HepG2 (cell line): ENCODE results near the gene GJD3. TPM values are rescaled to one million over a fixed set of nuclear protein-coding genes. Genes with fewer than 3 reads are reported as not detected.

ENCODE experiments used
- CBFB ChIP-seq: sonication (generic); formaldehyde crosslinking; IDR thresholded peaks from 2 replicates; pipeline ENCODE4 v1.4.0; 2020; ENCODE audit warnings: missing genetic modification reagents
- CSRNP2 ChIP-seq: sonication (generic); formaldehyde crosslinking; conservative IDR thresholded peaks from 2 replicates; pipeline ENCODE4 v1.8.0; 2022; ENCODE audit warnings: low read depth, missing genetic modification reagents
- HMGXB4 ChIP-seq, 2 experiments: sonication (generic) in 1 of 2; formaldehyde crosslinking in 1 of 2; IDR thresholded peaks; 2 replicates each; pipeline versions ENCODE4 v1.4.0 to v1.6.1; 2018 to 2020; ENCODE audit warnings: missing genetic modification reagents in 2 of 2, borderline replicate concordance in 1 of 2, low read depth in 1 of 2, mild to moderate bottlenecking in 1 of 2, missing biosample characterization in 1 of 2
- IKZF4 ChIP-seq: sonication (generic); formaldehyde crosslinking; IDR thresholded peaks from 2 replicates; pipeline ENCODE4 v1.5.1; 2020; ENCODE audit warnings: borderline replicate concordance, mild to moderate bottlenecking, low read depth, missing genetic modification reagents; ENCODE audit errors: not compliant biosample characterization
- IRX3 ChIP-seq: sonication (generic); formaldehyde crosslinking; IDR thresholded peaks from 2 replicates; pipeline ENCODE4 v1.8.1; 2023; ENCODE audit warnings: mild to moderate bottlenecking, low read depth, missing genetic modification reagents, borderline replicate concordance
- KLF12 ChIP-seq: sonication (generic); formaldehyde crosslinking; IDR thresholded peaks from 2 replicates; pipeline ENCODE4 v1.4.0; 2020; ENCODE audit warnings: missing genetic modification reagents, borderline replicate concordance
- MAF1 ChIP-seq: sonication (generic); formaldehyde crosslinking; IDR thresholded peaks from 2 replicates; pipeline ENCODE4 v1.5.0; 2020; ENCODE audit warnings: missing genetic modification reagents, borderline replicate concordance
- MLX ChIP-seq: IDR thresholded peaks from 2 replicates; pipeline ENCODE4 v1.6.1; 2016
- MNT ChIP-seq: fragments of 450-650 bp; IDR thresholded peaks from 2 replicates; pipeline ENCODE4 v1.6.1; 2016
- PHF21A ChIP-seq: sonication (generic); formaldehyde crosslinking; IDR thresholded peaks from 2 replicates; pipeline ENCODE4 v1.5.0; 2020; ENCODE audit warnings: mild to moderate bottlenecking, missing genetic modification reagents
- RXRA ChIP-seq: sonication (generic); formaldehyde crosslinking; IDR thresholded peaks from 2 replicates; pipeline ENCODE4 v1.5.1; 2020; ENCODE audit warnings: missing genetic modification reagents
- TFDP2 ChIP-seq: sonication (generic); formaldehyde crosslinking; IDR thresholded peaks from 2 replicates; pipeline ENCODE4 v1.4.0; 2020; ENCODE audit warnings: missing genetic modification reagents
- ZBTB38 ChIP-seq: sonication (generic); formaldehyde crosslinking; IDR thresholded peaks from 2 replicates; pipeline ENCODE4 v1.5.1; 2020; ENCODE audit warnings: mild to moderate bottlenecking, missing genetic modification reagents
- ZBTB42 ChIP-seq: sonication (generic); formaldehyde crosslinking; IDR thresholded peaks from 2 replicates; pipeline ENCODE4 v1.5.0; 2020; ENCODE audit warnings: mild to moderate bottlenecking, missing genetic modification reagents
- ZBTB43 ChIP-seq: sonication (generic); formaldehyde crosslinking; conservative IDR thresholded peaks from 2 replicates; pipeline ENCODE4 v1.4.0; 2020; ENCODE audit warnings: missing genetic modification reagents
- ZNF292 ChIP-seq: sonication (generic); formaldehyde crosslinking; IDR thresholded peaks from 2 replicates; pipeline ENCODE4 v1.8.1; 2022; ENCODE audit warnings: mild to moderate bottlenecking, low read depth, missing genetic modification reagents, borderline replicate concordance
- ZNF431 ChIP-seq: sonication (generic); formaldehyde crosslinking; IDR thresholded peaks from 2 replicates; pipeline ENCODE4 v1.9.0; 2022; ENCODE audit warnings: missing genetic modification reagents, low read depth, mild to moderate bottlenecking, borderline replicate concordance
- ZNF777 ChIP-seq: sonication (generic); formaldehyde crosslinking; IDR thresholded peaks from 2 replicates; pipeline ENCODE4 v1.4.0; 2020; ENCODE audit warnings: missing genetic modification reagents
- ZSCAN25 ChIP-seq: sonication (generic); formaldehyde crosslinking; IDR thresholded peaks from 2 replicates; pipeline ENCODE4 v1.8.0; 2022; ENCODE audit warnings: mild to moderate bottlenecking, missing genetic modification reagents
- polyA plus RNA-seq, 8 experiments: library from polyadenylated mRNA; depleted of rRNA in 3 of 8; stranded (reverse) in 7 of 8; unstranded in 1 of 8; fragments of >200 nt; fragmentation: Illumina TruSeq in 4 of 8; extraction: Trizol in 4 of 8; gene quantifications; 2 replicates each; pipeline versions ENCODE4 v1.2.1 to v1.2.3, GENCODE V29; 2011 to 2016; ENCODE audit warnings: low read depth in 4 of 8, missing spikeins in 1 of 8, mixed read lengths in 1 of 8; ENCODE audit not compliant: insufficient read depth in 1 of 8
- total RNA-seq, 5 experiments: library from RNA; depleted of rRNA; stranded (reverse); fragments of >200 nt; fragmentation: Illumina TruSeq; extraction: Trizol; gene quantifications; 2 replicates each; pipeline ENCODE4 v1.2.3, GENCODE V29; 2016; ENCODE audit warnings: low read depth in 1 of 5

The GJD3 gene
- total and polyA plus RNA-seq, 2 of the 13 experiments (the other 11 are each of a cell fraction or from before 2014, with no cell fraction given) = not detected

- TF ChIP-seq HMGXB4 (CRISPR knock-in tag; IDR thresholded peaks at IDR 0.05; ENCODE audit: borderline replicate concordance in 1 of 2, low read depth in 1 of 2) (peak; percentile 74 to 86; a peak in 3 of 4 replicates), IRX3 (CRISPR knock-in tag) (no peak), PHF21A (peak; percentile 80), ZSCAN25 (CRISPR knock-in tag) (peak; percentile 85), TFDP2 (peak; percentile 37; the same call in 1 of the 2 replicates), MAF1 (CRISPR knock-in tag) (peak; percentile 44; the same call in 1 of the 2 replicates), ZBTB43 (CRISPR knock-in tag) (no peak; the same call in 1 of the 2 replicates), ZNF777 (CRISPR knock-in tag) (peak; percentile 100), ZBTB42 (CRISPR knock-in tag) (peak; percentile 84; the same call in 1 of the 2 replicates), IKZF4 (peak; percentile 42), KLF12 (peak; percentile 60; the same call in 1 of the 2 replicates), ZNF292 (CRISPR knock-in tag) (no peak), MNT (peak; percentile 27; the same call in 1 of the 2 replicates), ZBTB38 (CRISPR knock-in tag) (peak; percentile 30; the same call in 1 of the 2 replicates), MLX (CRISPR knock-in tag) (no peak), CBFB (CRISPR knock-in tag) (peak; percentile 37; the same call in 1 of the 2 replicates), ZNF431 (CRISPR knock-in tag) (peak; percentile 50; the same call in 1 of the 2 replicates), CSRNP2 (CRISPR knock-in tag) (no peak), RXRA (CRISPR knock-in tag) (peak; percentile 85)
These were observed 46.4 kb downstream of the GJD3 start (continued) for GRCh38 chr17:40317880-40318829.
